ENCODE data around the gene CFAP58. TPM values are rescaled to one million over a fixed set of nuclear protein-coding genes. Genes with fewer than 3 reads are reported as not detected.
A peak's percentile ranks its signal among the peaks of the same experiment; 100 is the strongest.

The CFAP58 gene
- total and polyA plus RNA-seq, 2 of the 13 experiments (the other 11 are each of a cell fraction or from before 2014, with no cell fraction given) = 0.03 TPM; not detected in 1

GRCh38 chr10:104331208-104331838, 22.3 kb upstream of the CFAP58 start (continued):
- TF ChIP-seq ZIK1 (CRISPR knock-in tag; IDR thresholded peaks at IDR 0.05; ENCODE audit: borderline replicate concordance, low read depth) (no peak), KLF11 (CRISPR knock-in tag; IDR thresholded peaks at IDR 0.05) (no peak), EEA1 (CRISPR knock-in tag; IDR thresholded peaks at IDR 0.05; ENCODE audit: borderline replicate concordance) (no peak), ZNF329 (CRISPR knock-in tag; IDR thresholded peaks at IDR 0.05; ENCODE audit: low read depth) (no peak), ELF3 (CRISPR knock-in tag; IDR thresholded peaks at IDR 0.05) (0 out of 2 replicates have a peak, but pooled peaks have one; percentile 27), PHF8 (CRISPR knock-in tag; IDR thresholded peaks at IDR 0.05) (no peak), KLF9 (CRISPR knock-in tag; IDR thresholded peaks at IDR 0.05; ENCODE audit: low read depth) (no peak), ZNF281 (CRISPR knock-in tag; IDR thresholded peaks at IDR 0.05; ENCODE audit: borderline replicate concordance) (no peak), ZNF883 (CRISPR knock-in tag; IDR thresholded peaks at IDR 0.05; ENCODE audit: not compliant biosample characterization) (no peak), KDM6A (CRISPR knock-in tag; IDR thresholded peaks at IDR 0.05; ENCODE audit: low read depth) (no peak), CBX2 (IDR thresholded peaks at IDR 0.05; ENCODE audit: low read depth, low read length) (no peak), CBX2 (CRISPR knock-in tag; IDR thresholded peaks at IDR 0.05; ENCODE audit: low read depth) (no peak), ZNF7 (CRISPR knock-in tag; IDR thresholded peaks at IDR 0.05) (no peak), ZNF777 (CRISPR knock-in tag; IDR thresholded peaks at IDR 0.05) (no peak), ZNF224 (CRISPR knock-in tag; IDR thresholded peaks at IDR 0.05) (no peak), ZNF446 (CRISPR knock-in tag; IDR thresholded peaks at IDR 0.05) (no peak), NR1H2 (CRISPR knock-in tag; IDR thresholded peaks at IDR 0.05; ENCODE audit: borderline replicate concordance, low read depth) (no peak), ZFP90 (CRISPR knock-in tag; IDR thresholded peaks at IDR 0.05; ENCODE audit: borderline replicate concordance) (no peak), TFE3 (CRISPR knock-in tag; IDR thresholded peaks at IDR 0.05) (no peak), CBX5 (CRISPR knock-in tag; IDR thresholded peaks at IDR 0.05; ENCODE audit: borderline replicate concordance) (no peak), ZBTB33 (CRISPR knock-in tag; IDR thresholded peaks at IDR 0.05) (no peak), IKZF1 (IDR thresholded peaks at IDR 0.05) (no peak), ZNF567 (CRISPR knock-in tag; IDR thresholded peaks at IDR 0.05; ENCODE audit: borderline replicate concordance) (no peak), ZSCAN9 (CRISPR knock-in tag; IDR thresholded peaks at IDR 0.05; ENCODE audit: borderline replicate concordance) (no peak)
